ENCODE results near the gene KIAA0825. TPM values are rescaled to one million over a fixed set of nuclear protein-coding genes. Genes with fewer than 3 reads are reported as not detected.

The KIAA0825 gene
- total and polyA plus RNA-seq, 2 of the 8 experiments (the other 6 are each of a cell fraction or from before 2014, with no cell fraction given): 0.60 to 1.0 TPM

DNA sequence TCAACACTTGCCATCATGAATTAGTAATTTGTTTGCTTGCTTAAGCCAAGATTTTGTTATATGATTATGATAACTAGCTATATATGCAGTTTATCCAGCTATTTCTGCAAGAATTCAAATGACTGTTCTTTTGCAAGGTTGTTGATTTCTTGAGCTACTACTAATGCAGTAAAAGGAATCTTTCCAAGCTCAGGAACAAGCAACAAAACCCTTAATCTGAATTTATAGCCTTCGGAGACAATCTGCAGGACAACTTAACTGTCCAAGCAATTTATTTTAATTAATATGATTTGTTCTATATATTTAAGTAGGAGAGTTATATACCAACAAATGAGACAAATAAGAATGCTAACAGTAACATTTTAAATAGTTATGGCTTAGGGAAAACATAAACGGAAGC, 450.3 kb downstream of the KIAA0825 start:
- Histone ChIP-seq H2BK15ac (ENCODE audit: low read length) (no peak overlapping the region), H2BK12ac (ENCODE audit: low read depth, low read length) (no peak overlapping the region), H3K23me2 (ENCODE audit: low read depth, low read length) (no peaks in the 10 kb centered on the region), H3K79me2 (ENCODE audit: control insufficient read depth in 1 of 2, insufficient read depth in 2 of 2, low read length in 2 of 2) (peaks cover 0 to 3% of the 10 kb centered on the region in 2 experiments; a peak in 1 of 4 replicates), H3K23ac (ENCODE audit: insufficient read length) (no peak overlapping the region), H3K9ac (replicated peaks in 1 of 4; ENCODE audit: extremely low read depth in 1 of 4, low read depth in 3 of 4, low read length in 3 of 4) (no peak overlapping the region), H3K56ac (replicated peaks; ENCODE audit: insufficient read length, low read depth, low read length) (no peak overlapping the region), H3K36me3 (ENCODE audit: control insufficient read depth in 2 of 4, insufficient read depth in 4 of 4, low read length in 3 of 4) (peaks cover 0 to 6% (median 3%) of the 10 kb centered on the region in 4 experiments; a peak in 3 of 8 replicates), H3K27ac (ENCODE audit: low read depth, low read length) (no peak overlapping the region), H4K20me1 (replicated peaks in 1 of 2; ENCODE audit: control insufficient read depth in 1 of 2, insufficient read depth in 2 of 2, low read length in 2 of 2) (peaks cover 0 to 2% of the 10 kb centered on the region in 2 experiments), H2BK120ac (replicated peaks; ENCODE audit: low read depth, low read length) (no peak overlapping the region), H3K4me1 (replicated peaks in 1 of 4; ENCODE audit: control insufficient read depth in 3 of 4, insufficient read depth in 4 of 4, low read length in 3 of 4) (no peaks in the 10 kb centered on the region), H2BK5ac (ENCODE audit: low read depth, low read length) (no peak overlapping the region), H3K14ac (ENCODE audit: insufficient read length) (no peak overlapping the region), H2BK20ac (ENCODE audit: low read length) (no peak overlapping the region), H3K4me2 (ENCODE audit: insufficient read depth in 1 of 2, low read depth in 2 of 2, low read length in 2 of 2) (no peak overlapping the region), H2AFZ (ENCODE audit: low read length) (no peak overlapping the region), H3K4me3 (ENCODE audit: extremely low read depth in 1 of 4, insufficient read depth in 2 of 4, low read depth in 3 of 4, low read length in 4 of 4) (no peak overlapping the region), H3K4ac (replicated peaks; ENCODE audit: insufficient read length, low read depth, low read length) (no peak overlapping the region), H3K79me1 (ENCODE audit: low read depth, low read length) (no peaks in the 10 kb centered on the region), H4K91ac (replicated peaks; ENCODE audit: insufficient read length, low read length) (no peak overlapping the region), H4K8ac (ENCODE audit: extremely low read depth, insufficient read depth, low read length) (no peak overlapping the region), H2AK5ac (ENCODE audit: low read depth, low read length) (no peak overlapping the region), H3K27me3 (replicated peaks in 1 of 4; ENCODE audit: control insufficient read depth in 3 of 4, extremely low read depth in 1 of 4, insufficient read depth in 3 of 4, low read length in 3 of 4) (no peaks in the 10 kb centered on the region), H3K18ac (ENCODE audit: extremely low read depth, low read length) (no peak overlapping the region), H4K5ac (ENCODE audit: insufficient read length, low read depth, low read length) (no peak overlapping the region), H3K9me3 (ENCODE audit: insufficient read depth in 2 of 2, low read depth in 1 of 2, low read length in 1 of 2) (no peaks in the 10 kb centered on the region)
- 86% methylated on average over 2 of the region's 2 CpGs; no CpG with 5 or more reads in 1 of the 2 experiments for WGBS, 2 experiments (ENCODE audit: extremely low coverage in 1 of 2, insufficient coverage in 1 of 2, insufficient read length in 1 of 2, insufficient replicate concordance in 2 of 2, low coverage in 1 of 2, low lambda C conversion rate in 2 of 2, missing lambda C conversion rate in 1 of 2)
- FAIRE-seq (no peak), DNase-seq (ENCODE audit: low read depth in 1 of 2, low spot score in 2 of 2) (no peak)
- POLR2A ChIA-PET (ENCODE audit: partially characterized antibody): no interaction called here
- CTCF ChIA-PET (ENCODE audit: partially characterized antibody): no interaction called here
- TF ChIP-seq RFX5 (IDR thresholded peaks at IDR 0.05; ENCODE audit: borderline replicate concordance, low read depth, low read length) (no peak), YY1 (IDR thresholded peaks at IDR 0.05; ENCODE audit: low read depth, low read length) (no peak), EGR1 (IDR thresholded peaks at IDR 0.05; ENCODE audit: borderline replicate concordance, low read depth, low read length) (no peak), POLR2AphosphoS5 (IDR thresholded peaks at IDR 0.05; ENCODE audit: low read depth, low read length) (no peak), SIX5 (IDR thresholded peaks at IDR 0.05; ENCODE audit: low read depth, low read length) (no peak)
- TF ChIP-seq, protein P1, sequence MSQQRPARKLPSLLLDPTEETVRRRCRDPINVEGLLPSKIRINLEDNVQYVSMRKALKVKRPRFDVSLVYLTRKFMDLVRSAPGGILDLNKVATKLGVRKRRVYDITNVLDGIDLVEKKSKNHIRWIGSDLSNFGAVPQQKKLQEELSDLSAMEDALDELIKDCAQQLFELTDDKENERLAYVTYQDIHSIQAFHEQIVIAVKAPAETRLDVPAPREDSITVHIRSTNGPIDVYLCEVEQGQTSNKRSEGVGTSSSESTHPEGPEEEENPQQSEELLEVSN (IDR thresholded peaks at IDR 0.05): no peak
- TF ChIP-seq, protein P2, sequence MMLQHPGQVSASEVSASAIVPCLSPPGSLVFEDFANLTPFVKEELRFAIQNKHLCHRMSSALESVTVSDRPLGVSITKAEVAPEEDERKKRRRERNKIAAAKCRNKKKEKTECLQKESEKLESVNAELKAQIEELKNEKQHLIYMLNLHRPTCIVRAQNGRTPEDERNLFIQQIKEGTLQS (IDR thresholded peaks at IDR 0.05; ENCODE audit: insufficient read depth, low read depth, low read length): no peak
- TF ChIP-seq, protein P3, sequence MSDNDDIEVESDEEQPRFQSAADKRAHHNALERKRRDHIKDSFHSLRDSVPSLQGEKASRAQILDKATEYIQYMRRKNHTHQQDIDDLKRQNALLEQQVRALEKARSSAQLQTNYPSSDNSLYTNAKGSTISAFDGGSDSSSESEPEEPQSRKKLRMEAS (IDR thresholded peaks at IDR 0.05): no peak
- TF ChIP-seq, protein P4, sequence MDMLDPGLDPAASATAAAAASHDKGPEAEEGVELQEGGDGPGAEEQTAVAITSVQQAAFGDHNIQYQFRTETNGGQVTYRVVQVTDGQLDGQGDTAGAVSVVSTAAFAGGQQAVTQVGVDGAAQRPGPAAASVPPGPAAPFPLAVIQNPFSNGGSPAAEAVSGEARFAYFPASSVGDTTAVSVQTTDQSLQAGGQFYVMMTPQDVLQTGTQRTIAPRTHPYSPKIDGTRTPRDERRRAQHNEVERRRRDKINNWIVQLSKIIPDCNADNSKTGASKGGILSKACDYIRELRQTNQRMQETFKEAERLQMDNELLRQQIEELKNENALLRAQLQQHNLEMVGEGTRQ (IDR thresholded peaks at IDR 0.05; ENCODE audit: low read length): no peak
